Epithelial cell of esophagus (primary cell): Measurements from ENCODE around the gene LPP.
A peak's percentile ranks its signal among the peaks of the same experiment; 100 is the strongest.

Experiments used
- DNase-seq: peaks from one replicate; pipeline ENCODE4 v3.0.0; 2010; ENCODE audit warnings: low read depth
- H3K4me3 ChIP-seq: 2 replicates; pipeline ENCODE4 v1.5.1; 2011; ENCODE audit warnings: mild to moderate bottlenecking, low read length, control low read depth
- CTCF ChIP-seq: IDR thresholded peaks from 2 replicates; pipeline ENCODE4 v1.5.1; 2011; ENCODE audit warnings: low read depth, mild to moderate bottlenecking, low read length, control low read depth, inconsistent platforms; ENCODE audit not compliant: insufficient read depth; ENCODE audit errors: missing control alignments

LPP gene

GRCh38 chr3:188926111-188926510, 772.2 kb downstream of the LPP start:
- no peak overlapping the region for H3K4me3 ChIP-seq
- no peak for TF ChIP-seq CTCF
- no peak for DNase-seq

GRCh38 chr3:188926741-188927511, 773.0 kb downstream of the LPP start:
- H3K4me3 ChIP-seq = no peak overlapping the region
- DNase-seq = no peak
- no peak for TF ChIP-seq CTCF

GRCh38 chr3:188927971-188928370, 774.0 kb downstream of the LPP start:
- no peak overlapping the region for H3K4me3 ChIP-seq
- no peak for DNase-seq
- no peak for TF ChIP-seq CTCF

GRCh38 chr3:188929137-188929536, 775.2 kb downstream of the LPP start:
- TF ChIP-seq CTCF = peak; percentile 54
- no peak overlapping the region for H3K4me3 ChIP-seq
- DNase-seq = peak; percentile 56

GRCh38 chr3:188931036-188931435, 777.1 kb downstream of the LPP start:
- DNase-seq = no peak
- TF ChIP-seq CTCF = no peak
- no peak overlapping the region for H3K4me3 ChIP-seq

- TF ChIP-seq CTCF = no peak
- DNase-seq = no peak
- H3K4me3 ChIP-seq = no peak overlapping the region
Measured at GRCh38 chr3:188931531-188931930, 777.6 kb downstream of the LPP start.

- H3K4me3 ChIP-seq = no peak overlapping the region
- DNase-seq = no peak
Measured at GRCh38 chr3:188934989-188935388, 781.0 kb downstream of the LPP start.

More at GRCh38 chr3:188934989-188935388, 781.0 kb downstream of the LPP start:
- no peak for TF ChIP-seq CTCF
